HCT116 (cell line): ENCODE results near the gene CBFA2T3. TPM values are rescaled to one million over a fixed set of nuclear protein-coding genes. Genes with fewer than 3 reads are reported as not detected.

Source experiments
- ATAC-seq: fragments of 200-7000 bp; cut with Tn5 transposase; 2 replicates; pipeline ENCODE4 v1.9.1; 2020; ENCODE audit warnings: mild to moderate bottlenecking, moderate library complexity
- BruUV-seq: library from RNA; stranded (reverse); fragments of 400-500 nt; replicated peaks from 2 replicates; lab custom pipeline; 2021; lab: Mats Ljungman, UMichigan
- CTCF ChIA-PET: fragments of 300-600 bp; sonication (Branson Sonifier 250); formaldehyde crosslinking; loops from one replicate; lab custom pipeline; 2021; ENCODE audit warnings: antibody characterized with exemption; lab: Charles Lee
- POLR2A ChIA-PET: fragments of 300-600, 350-600 bp; sonication (Branson Sonifier 250); formaldehyde crosslinking; loops from one replicate; lab custom pipeline; 2021; ENCODE audit warnings: antibody characterized with exemption; lab: Charles Lee
- RAD21 ChIA-PET, 2 experiments: fragments of 300-600 bp; sonication (Branson Sonifier 250); formaldehyde crosslinking; loops; one replicate each; lab custom pipeline; 2023; ENCODE audit warnings: low total read pairs in 2 of 2; ENCODE audit not compliant: uncharacterized antibody in 2 of 2, unreplicated experiment in 2 of 2, low non-redundant PET in 1 of 2; lab: Charles Lee
- DNase-seq: peaks from one replicate; pipeline ENCODE4 v3.0.0-alpha.2; 2010; ENCODE audit warnings: low read depth, low spot score
- H2AFZ ChIP-seq: fragments of 200-600 bp; shearing (Covaris generic), sonication (generic); 2 replicates; pipeline ENCODE4 v1.6.1; 2017; ENCODE audit warnings: low read depth, mixed run types, mixed read lengths, antibody characterized with exemption, low read length; ENCODE audit not compliant: poor library complexity, severe bottlenecking
- H3K27ac ChIP-seq: 2 replicates; pipeline ENCODE4 v1.5.1; 2012; ENCODE audit warnings: low read depth, low read length
- H3K27me3 ChIP-seq: fragments of 200-600 bp; sonication (generic); 2 replicates; pipeline ENCODE4 v1.6.1; 2016; ENCODE audit warnings: mixed run types, low read length, mixed read lengths; ENCODE audit not compliant: insufficient read depth
- H3K36me3 ChIP-seq, 2 experiments: fragments of 200-500 bp in 1 of 2; fragments of 200-600 bp in 1 of 2; sonication (Bioruptor generic) in 1 of 2; sonication (generic) in 1 of 2; 2 replicates each; pipeline versions ENCODE4 v1.5.1 to v1.6.1; 2014 to 2016; ENCODE audit warnings: low read length in 2 of 2, inconsistent platforms in 1 of 2, mixed read lengths in 1 of 2, mixed run types in 1 of 2; ENCODE audit not compliant: insufficient read depth in 2 of 2, control insufficient read depth in 1 of 2
- H3K4me1 ChIP-seq, 2 experiments: fragments of 200-600 bp in 1 of 2; sonication (generic) in 1 of 2; 2 replicates each; pipeline versions ENCODE4 v1.5.1 to v1.6.1; 2012 to 2017; ENCODE audit warnings: low read length in 2 of 2, inconsistent platforms in 1 of 2, mild to moderate bottlenecking in 1 of 2, mixed read lengths in 1 of 2, mixed run types in 1 of 2, moderate library complexity in 1 of 2; ENCODE audit not compliant: insufficient read depth in 2 of 2, control insufficient read depth in 1 of 2
- H3K4me2 ChIP-seq: fragments of 200-600 bp; sonication (generic); 2 replicates; pipeline ENCODE4 v1.6.1; 2017; ENCODE audit warnings: mixed run types, low read length, mixed read lengths
- H3K4me3 ChIP-seq, 2 experiments: fragments of 200-600 bp in 1 of 2; sonication (generic) in 1 of 2; replicated peaks in 1 of 2; 2 replicates each; pipeline ENCODE4 v1.5.1; 2011 to 2016; ENCODE audit warnings: low read length in 2 of 2, control low read depth in 1 of 2, low read depth in 1 of 2, mild to moderate bottlenecking in 1 of 2, mixed read lengths in 1 of 2, mixed run types in 1 of 2
- H3K79me2 ChIP-seq: fragments of 200-600 bp; sonication (generic); 2 replicates; pipeline ENCODE4 v1.6.1; 2017; ENCODE audit warnings: mild to moderate bottlenecking, mixed run types, low read length, moderate library complexity, mixed read lengths; ENCODE audit not compliant: insufficient read depth
- H3K9ac ChIP-seq: fragments of 200-600 bp; sonication (generic); 2 replicates; pipeline ENCODE4 v1.6.1; 2016; ENCODE audit warnings: low read length, mixed read lengths
- H3K9me2 ChIP-seq: fragments of 200-600 bp; sonication (generic), shearing (Covaris generic); 2 replicates; pipeline ENCODE4 v1.6.1; 2017; ENCODE audit warnings: mixed run types, mild to moderate bottlenecking, moderate library complexity; ENCODE audit not compliant: insufficient read depth
- H3K9me3 ChIP-seq, 2 experiments: fragments of 200-500 bp in 1 of 2; fragments of 200-600 bp in 1 of 2; sonication (Bioruptor generic) in 1 of 2; sonication (generic) in 1 of 2; 2 replicates each; pipeline ENCODE4 v1.6.1; 2014 to 2017; ENCODE audit warnings: low read length in 2 of 2, mixed read lengths in 2 of 2, inconsistent platforms in 1 of 2, low read depth in 1 of 2, mild to moderate bottlenecking in 1 of 2, mixed run types in 1 of 2, moderate library complexity in 1 of 2; ENCODE audit not compliant: control insufficient read depth in 1 of 2, insufficient read depth in 1 of 2
- H4K20me1 ChIP-seq: fragments of 200-600 bp; sonication (generic), shearing (Covaris generic); 2 replicates; pipeline ENCODE4 v1.6.1; 2017; ENCODE audit warnings: mixed run types, mild to moderate bottlenecking, moderate library complexity; ENCODE audit not compliant: insufficient read depth
- CEBPB ChIP-seq: IDR thresholded peaks from 2 replicates; pipeline ENCODE4 v1.6.1; 2012; ENCODE audit warnings: low read depth
- EGR1 ChIP-seq: IDR thresholded peaks from 2 replicates; pipeline ENCODE4 v1.6.1; 2012; ENCODE audit warnings: low read depth
- ELF1 ChIP-seq: IDR thresholded peaks from 2 replicates; pipeline ENCODE4 v1.6.1; 2012; ENCODE audit warnings: low read depth, borderline replicate concordance
- EZH2 ChIP-seq: fragments of 200-600 bp; sonication (generic); IDR thresholded peaks from 2 replicates; pipeline ENCODE4 v1.6.1; 2017; ENCODE audit warnings: antibody characterized with exemption, mixed run types
- EZH2phosphoT487 ChIP-seq: fragments of 200-600 bp; IDR thresholded peaks from 2 replicates; pipeline ENCODE4 v1.6.1; 2018; ENCODE audit warnings: antibody characterized with exemption, borderline replicate concordance
- JUND ChIP-seq: IDR thresholded peaks from 2 replicates; pipeline ENCODE4 v1.6.1; 2012
- MAX ChIP-seq: IDR thresholded peaks from 2 replicates; pipeline ENCODE4 v1.6.1; 2012
- POLR2A ChIP-seq: IDR thresholded peaks from 2 replicates; pipeline ENCODE4 v1.7.0; 2011; ENCODE audit warnings: borderline replicate concordance; ENCODE audit not compliant: insufficient read depth, insufficient read length; ENCODE audit errors: extremely low read depth
- POLR2AphosphoS5 ChIP-seq: IDR thresholded peaks from 2 replicates; pipeline ENCODE4 v1.6.1; 2011; ENCODE audit warnings: mild to moderate bottlenecking, low read depth, low read length, moderate library complexity
- SP1 ChIP-seq: IDR thresholded peaks from 2 replicates; pipeline ENCODE4 v1.6.1; 2012; ENCODE audit warnings: low read depth
- TCF7L2 ChIP-seq: IDR thresholded peaks from 2 replicates; pipeline ENCODE4 v1.7.0; 2011; ENCODE audit warnings: borderline replicate concordance, inconsistent platforms; ENCODE audit not compliant: insufficient read depth, insufficient read length; ENCODE audit errors: extremely low read depth
- YY1 ChIP-seq: IDR thresholded peaks from 2 replicates; pipeline ENCODE4 v1.6.1; 2011; ENCODE audit warnings: low read length, low read depth, moderate library complexity, mild to moderate bottlenecking; ENCODE audit not compliant: insufficient replicate concordance; ENCODE audit errors: extremely low read depth
- intact Hi-C: fragments of 100-400 bp; cut with micrococcal nuclease; formaldehyde crosslinking; loops from 2 replicates; pipeline ENCODE4 v1.10.0; 2022
- total RNA-seq: library from RNA; stranded (reverse); gene quantifications from one replicate; pipeline ENCODE4 v1.2.1, GENCODE V29; 2021; ENCODE audit not compliant: unreplicated experiment

Gene CBFA2T3
- total RNA-seq, 1 experiment from 2014 or later = 19.1 TPM

GRCh38 chr16:88973007-88973410 is 4.0 kb downstream of the CBFA2T3 start:
- no peaks in the 10 kb centered on the region for H4K20me1 ChIP-seq
- H3K79me2 ChIP-seq = no peaks in the 10 kb centered on the region
- no peaks in the 10 kb centered on the region for H3K4me1 ChIP-seq
- H3K4me2 ChIP-seq = no peak overlapping the region
- H3K27me3 ChIP-seq = peaks cover 13% of the 10 kb centered on the region; the same call in 1 of the 2 replicates
- H3K4me3 ChIP-seq = no peak overlapping the region
- ATAC-seq (peak; percentile 76), DNase-seq (no peak)
- no peaks in the 10 kb centered on the region for H3K9me3 ChIP-seq
- ChIA-PET POLR2A (no interaction called here), CTCF (no interaction called here), RAD21 (no interaction called here)
- H3K9me2 ChIP-seq = no peaks in the 10 kb centered on the region
- H2AFZ ChIP-seq = no peak overlapping the region
- no peak overlapping the region for H3K27ac ChIP-seq
- no peaks in the 10 kb centered on the region for H3K36me3 ChIP-seq
- TF ChIP-seq POLR2AphosphoS5 (no peak), SP1 (no peak), EGR1 (no peak), TCF7L2 (no peak), YY1 (no peak), ELF1 (no peak)
- no peak overlapping the region for H3K9ac ChIP-seq
- BruUV-seq = no TSS peak
- intact Hi-C loops = no loop called here

- no peak overlapping the region for H3K4me2 ChIP-seq
- H3K4me1 ChIP-seq = no peaks in the 10 kb centered on the region
- peaks cover 13% of the 10 kb centered on the region; the same call in 1 of the 2 replicates for H3K27me3 ChIP-seq
- H2AFZ ChIP-seq = no peak overlapping the region
- no peak for DNase-seq
- intact Hi-C loops = no loop called here
- H3K4me3 ChIP-seq = no peak overlapping the region
- ATAC-seq = no peak
- CTCF ChIA-PET = no interaction called here
- no peak for TF ChIP-seq EZH2
- no peak for TF ChIP-seq EZH2phosphoT487
- no peak for TF ChIP-seq MAX
- TF ChIP-seq ELF1 = no peak
- no peak for TF ChIP-seq CEBPB
- no peak for TF ChIP-seq JUND
- TF ChIP-seq POLR2A = no peak
- RAD21 ChIA-PET = no interaction called here
- H3K27ac ChIP-seq = no peak overlapping the region
- no TSS peak for BruUV-seq
- H3K9me3 ChIP-seq = no peaks in the 10 kb centered on the region
- H3K79me2 ChIP-seq = no peaks in the 10 kb centered on the region
- no peaks in the 10 kb centered on the region for H4K20me1 ChIP-seq
- POLR2A ChIA-PET = no interaction called here
- no peaks in the 10 kb centered on the region for H3K9me2 ChIP-seq
- no peak overlapping the region for H3K9ac ChIP-seq
- H3K36me3 ChIP-seq = no peaks in the 10 kb centered on the region
These were observed 4.7 kb downstream of the CBFA2T3 start for GRCh38 chr16:88972349-88972748.
